Prostate gland (tissue), 2 donors: ENCODE measurements around the gene KRTAP12-4.
"Not testable (repeated sequence)": the region's sequence is repeated elsewhere in the genome, so short reads cannot be mapped to it uniquely, and the experiment has no call there.

Source experiments
- CTCF ChIP-seq, 4 experiments: fragments of 200-600 bp in 2 of 4; fragments of 450-650 bp in 2 of 4; sonication (generic) in 2 of 4; IDR thresholded peaks; 1 replicate in 3 of 4; 2 replicates in 1 of 4; pipeline ENCODE4 v1.5.1; 2016 to 2019; ENCODE audit warnings: antibody characterized with exemption in 4 of 4, mild to moderate bottlenecking in 2 of 4, moderate library complexity in 2 of 4
- POLR2A ChIP-seq: fragments of 450-650 bp; IDR thresholded peaks from one replicate; pipeline ENCODE4 v1.6.1; 2016; ENCODE audit warnings: antibody characterized with exemption, mild to moderate bottlenecking

- not testable (repeated sequence) for TF ChIP-seq CTCF (IDR thresholded peaks at IDR 0.05); POLR2A
Measured at GRCh38 chr21:44627831-44628233, 26.6 kb downstream of the KRTAP12-4 start.
